ENCODE results near the gene ASAP2. TPM values are rescaled to one million over a fixed set of nuclear protein-coding genes. Genes with fewer than 3 reads are reported as not detected.

The ASAP2 gene
- total and polyA plus RNA-seq, 9 of the 15 experiments (the other 6 are each of a cell fraction or from before 2014, with no cell fraction given): 0.06 to 4.3 (median 3.1) TPM

- ChIA-PET POLR2A (interaction anchor here (0.6 to 1.2 kb wide), 4 partner anchors 8 to 65 kb away, joined by 3 to 4 read pairs (median 4); no protein-coding TSS in a partner anchor), CTCF (ENCODE audit: low intra/inter-chr PET ratio) (no interaction called here)
- Histone ChIP-seq H3K27me3 (ENCODE audit: control insufficient read depth in 2 of 2, insufficient read depth in 2 of 2, low read length in 2 of 2) (peaks cover 8 to 18% of the 10 kb centered on the region in 2 experiments; a peak in 4 of 5 replicates), H3K9me3 (replicated peaks; ENCODE audit: control insufficient read depth, insufficient read depth, low read depth, low read length) (no peaks in the 10 kb centered on the region), H3K36me3 (ENCODE audit: control insufficient read depth, insufficient read depth, low read length) (no peaks in the 10 kb centered on the region), H3K9me1 (ENCODE audit: control insufficient read depth, insufficient read depth, low read length) (no peaks in the 10 kb centered on the region), H2AFZ (ENCODE audit: low read depth, low read length) (no peak overlapping the region), H3K27ac (ENCODE audit: extremely low read depth, low read depth, low read length) (no peak overlapping the region), H3K4me1 (replicated peaks in 1 of 2; ENCODE audit: control insufficient read depth in 2 of 2, insufficient read depth in 2 of 2, low read length in 2 of 2) (no peaks in the 10 kb centered on the region), H4K20me1 (replicated peaks; ENCODE audit: control insufficient read depth, insufficient read depth, low read length) (peaks cover 4% of the 10 kb centered on the region; the same call in 1 of the 2 replicates), H3K4me3 (no peak overlapping the region), H3K4me2 (ENCODE audit: insufficient read depth, low read length) (no peak overlapping the region), H3K9ac (ENCODE audit: insufficient read depth in 1 of 2, low read depth in 2 of 2, low read length in 2 of 2) (no peak overlapping the region), H3K79me2 (ENCODE audit: control insufficient read depth, insufficient read depth, low read length) (no peaks in the 10 kb centered on the region)
- no peak for TF ChIP-seq ELF1 (tag; IDR thresholded peaks at IDR 0.05)
- no peak for TF ChIP-seq MYNN (IDR thresholded peaks at IDR 0.05)
- TF ChIP-seq MYNN (CRISPR knock-in tag; IDR thresholded peaks at IDR 0.05): no peak
- TF ChIP-seq SRSF7 (optimal IDR thresholded peaks at IDR 0.05; ENCODE audit: low read depth, low read length): no peak
- no peak for TF ChIP-seq PBX2 (CRISPR knock-in tag; IDR thresholded peaks at IDR 0.05; ENCODE audit: low read depth)
- TF ChIP-seq PBX2 (tag; conservative IDR thresholded peaks at IDR 0.05; ENCODE audit: low read depth): no peak
- no peak for TF ChIP-seq ZBTB5 (IDR thresholded peaks at IDR 0.05)
- TF ChIP-seq THRAP3 (IDR thresholded peaks at IDR 0.05; ENCODE audit: borderline replicate concordance): no peak
- no peak for TF ChIP-seq NR2C2 (CRISPR knock-in tag; IDR thresholded peaks at IDR 0.05)
- TF ChIP-seq NR2C2 (tag; IDR thresholded peaks at IDR 0.05): no peak
- no peak for TF ChIP-seq PTBP1 (IDR thresholded peaks at IDR 0.05; ENCODE audit: low read depth, low read length)
- TF ChIP-seq MIER1 (IDR thresholded peaks at IDR 0.05; ENCODE audit: low read depth): no peak
- no peak for TF ChIP-seq POLR2AphosphoS2 (IDR thresholded peaks at IDR 0.05; ENCODE audit: low read length)
- TF ChIP-seq NFATC3 (IDR thresholded peaks at IDR 0.05): no peak
- no peak for TF ChIP-seq NR4A1 (CRISPR knock-in tag; IDR thresholded peaks at IDR 0.05)
- TF ChIP-seq NR4A1 (tag; IDR thresholded peaks at IDR 0.05): no peak
- no peak for TF ChIP-seq RNF219 (CRISPR knock-in tag; IDR thresholded peaks at IDR 0.05)
- no peak for TF ChIP-seq ZNF586 (CRISPR knock-in tag; conservative IDR thresholded peaks at IDR 0.05)
- TF ChIP-seq ZNF23 (CRISPR knock-in tag; IDR thresholded peaks at IDR 0.05): no peak
- no peak for TF ChIP-seq HDGF (IDR thresholded peaks at IDR 0.05)
- 33% methylated on average over 3 of the region's 3 CpGs for WGBS (ENCODE audit: insufficient coverage, low coverage, missing lambda C conversion rate)
- intact Hi-C loops (cut with micrococcal nuclease): no loop called here
- FAIRE-seq: no peak
- DNase-seq (ENCODE audit: extremely low read depth in 1 of 4, low spot score in 3 of 4): no peak
- ATAC-seq: no peak
- in situ Hi-C loops (cut with MboI): no loop called here
- no TSS peak for BruUV-seq (replicated peaks)
Measured at GRCh38 chr2:9300214-9300613, 93.6 kb downstream of the ASAP2 start.
